Upper lobe of left lung (tissue), 6 donors: ENCODE data around the gene RASGEF1C. TPM values are rescaled to one million over a fixed set of nuclear protein-coding genes. Genes with fewer than 3 reads are reported as not detected.
A peak's percentile ranks its signal among the peaks of the same experiment; 100 is the strongest.

Experiments used
- ATAC-seq, 2 donors: fragments of 200-7000 bp; cut with Tn5 transposase; one replicate each; pipeline ENCODE4 v1.9.1; 2022; ENCODE audit warnings: mild to moderate bottlenecking in 2 of 2, moderate library complexity in 2 of 2; ENCODE audit not compliant: low FRiP score in 2 of 2
- DNase-seq, 2 donors: peaks; one replicate each; pipeline ENCODE4 v3.0.0-alpha.2; 2019 to 2020
- H3K27ac ChIP-seq, 4 donors: fragments of 200-600 bp; sonication (generic); one replicate each; pipeline ENCODE4 v1.5.1; 2016 to 2019
- H3K27me3 ChIP-seq, 4 donors: fragments of 200-600 bp; sonication (generic); one replicate each; pipeline ENCODE4 v1.5.1; 2017 to 2019
- H3K36me3 ChIP-seq, 4 donors: fragments of 200-600 bp; sonication (generic); one replicate each; pipeline ENCODE4 v1.5.1; 2016 to 2019
- H3K4me1 ChIP-seq, 4 donors: fragments of 200-600 bp; sonication (generic); one replicate each; pipeline ENCODE4 v1.5.1; 2018 to 2019
- H3K4me3 ChIP-seq, 4 donors: fragments of 200-600 bp; sonication (generic); one replicate each; pipeline ENCODE4 v1.5.1; 2017 to 2019; ENCODE audit warnings: mild to moderate bottlenecking in 2 of 4, moderate library complexity in 1 of 4
- H3K9me3 ChIP-seq, 4 donors: fragments of 200-600 bp; sonication (generic); one replicate each; pipeline ENCODE4 v1.5.1; 2018 to 2019
- CTCF ChIP-seq, 6 experiments: fragments of 450-650 bp in 4 of 6; fragments of 200-600 bp in 2 of 6; sonication (generic) in 2 of 6; IDR thresholded peaks; one replicate each; pipeline ENCODE4 v1.5.1; 2016 to 2019; ENCODE audit warnings: antibody characterized with exemption in 6 of 6
- EP300 ChIP-seq, 4 donors: sonication (generic); formaldehyde crosslinking; IDR thresholded peaks; one replicate each; pipeline ENCODE4 v1.5.1; 2017; ENCODE audit warnings: antibody characterized with exemption in 4 of 4, control low read depth in 2 of 4
- POLR2A ChIP-seq, 4 donors: fragments of 450-650 bp; IDR thresholded peaks; one replicate each; pipeline ENCODE4 v1.5.1; 2016 to 2017; ENCODE audit warnings: antibody characterized with exemption in 4 of 4, mild to moderate bottlenecking in 2 of 4
- POLR2AphosphoS5 ChIP-seq, 2 donors: sonication (generic); formaldehyde crosslinking; IDR thresholded peaks; one replicate each; pipeline ENCODE4 v1.5.1; 2017; ENCODE audit warnings: antibody characterized with exemption in 2 of 2
- WGBS, 2 donors: methylation state at CpG; one replicate each; pipeline ENCODE4 v1.1.5; 2017 to 2018; 5-methylcytosine and 5-hydroxymethylcytosine counted together
- total RNA-seq, 6 donors: library from RNA; depleted of rRNA in 4 of 6; stranded (reverse); fragments of >200 nt in 4 of 6; gene quantifications; one replicate each; pipeline versions ENCODE4 v1.1.0 to v1.2.1, GENCODE V29; 2016 to 2021
- donor health status: DM: no; HTN: no; CAD: no; lungs with moderate emphysema.
- donor health status: DM: no; HTN: yes; CAD: no; lungs with severe emphysema.

The RASGEF1C gene
- total RNA-seq, 6 donors from 2014 or later: not detected

GRCh38 chr5:180099733-180100611, 109.0 kb downstream of the RASGEF1C start:
- Histone ChIP-seq H3K4me3 (no peak overlapping the region), H3K9me3 (no peaks in the 10 kb centered on the region), H3K27ac (no peak overlapping the region), H3K4me1 (no peaks in the 10 kb centered on the region), H3K27me3 (no peaks in the 10 kb centered on the region), H3K36me3 (no peaks in the 10 kb centered on the region)
- DNase-seq: peak in 1 of 2 donors; percentile 56
- TF ChIP-seq EP300 (IDR thresholded peaks at IDR 0.05) (no peak), POLR2A (IDR thresholded peaks at IDR 0.05) (no peak), POLR2AphosphoS5 (IDR thresholded peaks at IDR 0.05) (no peak), CTCF (IDR thresholded peaks at IDR 0.05) (no peak)
- 91% methylated on average over 18 of the region's 18 CpGs; no CpG with 5 or more reads in 1 of the 2 donors for WGBS, 2 donors
- peak; percentile 17 to 30 for ATAC-seq

- Histone ChIP-seq H3K4me1 (no peaks in the 10 kb centered on the region), H3K9me3 (no peaks in the 10 kb centered on the region), H3K27ac (no peak overlapping the region), H3K27me3 (no peaks in the 10 kb centered on the region), H3K36me3 (no peaks in the 10 kb centered on the region), H3K4me3 (no peak overlapping the region)
- TF ChIP-seq CTCF (IDR thresholded peaks at IDR 0.05) (no peak), EP300 (IDR thresholded peaks at IDR 0.05) (no peak), POLR2AphosphoS5 (IDR thresholded peaks at IDR 0.05) (no peak), POLR2A (IDR thresholded peaks at IDR 0.05) (no peak)
- DNase-seq: peak in 1 of 2 donors; percentile 69
- ATAC-seq: peak in 1 of 2 donors; percentile 17
- 93 to 100% methylated on average over 4 to 9 of the region's 18 CpGs for WGBS, 2 donors
Observed at GRCh38 chr5:180098991-180099732, 109.8 kb downstream of the RASGEF1C start.

DNA sequence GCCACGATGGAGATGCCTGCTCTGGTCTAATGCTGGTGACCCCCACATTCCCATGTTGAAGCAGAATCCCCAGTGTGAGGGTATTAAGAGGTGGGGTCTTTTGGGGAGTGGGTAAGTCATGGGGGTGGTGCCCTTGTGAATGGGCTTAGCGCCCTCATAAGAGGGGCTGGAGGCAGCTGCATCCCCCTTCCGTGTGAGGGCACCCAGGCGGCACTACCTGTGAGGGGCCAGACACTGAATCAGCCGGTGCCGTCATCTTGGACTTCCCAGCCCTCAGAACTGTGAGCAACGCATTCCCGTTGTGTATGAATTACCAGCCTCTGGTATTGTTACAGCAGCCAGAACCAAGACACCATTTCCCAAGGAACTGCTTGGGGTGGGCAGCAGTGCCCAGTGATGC, 110.5 kb downstream of the RASGEF1C start:
- Histone ChIP-seq H3K4me3 (no peak overlapping the region), H3K36me3 (no peaks in the 10 kb centered on the region), H3K27ac (no peak overlapping the region), H3K9me3 (no peaks in the 10 kb centered on the region), H3K27me3 (no peaks in the 10 kb centered on the region), H3K4me1 (no peaks in the 10 kb centered on the region)
- 83 to 90% methylated on average over 6 to 8 of the region's 8 CpGs for WGBS, 2 donors
- ATAC-seq (no peak), DNase-seq (no peak)
- no peak for TF ChIP-seq CTCF (IDR thresholded peaks at IDR 0.05)
- TF ChIP-seq POLR2A (IDR thresholded peaks at IDR 0.05): no peak
- TF ChIP-seq EP300 (IDR thresholded peaks at IDR 0.05): no peak
- no peak for TF ChIP-seq POLR2AphosphoS5 (IDR thresholded peaks at IDR 0.05)

DNA sequence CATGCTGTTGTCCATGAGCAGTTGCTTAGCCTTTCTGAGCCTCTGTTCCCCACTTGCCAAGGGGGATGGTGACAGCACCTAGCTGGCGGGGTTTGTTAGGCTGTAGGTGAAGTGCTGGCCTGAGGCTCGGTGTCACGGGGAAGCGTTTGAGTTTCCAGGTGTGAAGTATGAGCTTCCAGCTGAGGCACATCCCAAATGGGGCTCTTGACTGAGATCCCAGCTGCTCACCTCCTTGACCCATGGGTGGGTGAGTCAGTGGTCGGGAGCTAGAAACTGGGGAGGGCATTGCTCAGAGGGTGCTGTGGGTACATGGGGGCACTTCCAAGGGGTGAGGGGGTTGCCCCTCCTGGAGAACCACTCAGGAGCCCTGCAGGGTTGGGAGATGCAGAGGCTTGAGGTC, 111.1 kb downstream of the RASGEF1C start:
- WGBS, 2 donors: 89 to 97% methylated on average over 4 to 5 of the region's 5 CpGs
- DNase-seq: no peak

More for the DNA sequence above, 111.1 kb downstream of the RASGEF1C start:
- H3K4me3 ChIP-seq: no peak overlapping the region
- H3K27me3 ChIP-seq: no peaks in the 10 kb centered on the region
- H3K9me3 ChIP-seq: no peaks in the 10 kb centered on the region
- H3K27ac ChIP-seq: no peak overlapping the region
- no peak for TF ChIP-seq EP300 (IDR thresholded peaks at IDR 0.05)
- no peak for TF ChIP-seq POLR2AphosphoS5 (IDR thresholded peaks at IDR 0.05)
- TF ChIP-seq CTCF (IDR thresholded peaks at IDR 0.05): no peak
- no peak for TF ChIP-seq POLR2A (IDR thresholded peaks at IDR 0.05)
- no peaks in the 10 kb centered on the region for H3K36me3 ChIP-seq
- H3K4me1 ChIP-seq: no peaks in the 10 kb centered on the region
- ATAC-seq: no peak
